ENCODE results near the gene METTL25.

METTL25 gene

GRCh38 chr12:82361461-82361915 is 3.2 kb downstream of the METTL25 start:
- peak; percentile 9 for DNase-seq (ENCODE audit: low read depth)
- TF ChIP-seq CTCF (IDR thresholded peaks at IDR 0.05; ENCODE audit: insufficient read depth, low read depth, low read length, missing control alignments) = no peak
- H3K4me3 ChIP-seq (ENCODE audit: low read depth, low read length) = no peak overlapping the region

GRCh38 chr12:82363990-82364389 is 5.7 kb downstream of the METTL25 start:
- TF ChIP-seq CTCF (IDR thresholded peaks at IDR 0.05; ENCODE audit: insufficient read depth, low read depth, low read length, missing control alignments) = no peak
- no peak overlapping the region for H3K4me3 ChIP-seq (ENCODE audit: low read depth, low read length)
- no peak for DNase-seq (ENCODE audit: low read depth)

- no peak for TF ChIP-seq CTCF (IDR thresholded peaks at IDR 0.05; ENCODE audit: insufficient read depth, low read depth, low read length, missing control alignments)
- H3K4me3 ChIP-seq (ENCODE audit: low read depth, low read length) = no peak overlapping the region
- DNase-seq (ENCODE audit: low read depth) = no peak
Measured at GRCh38 chr12:82366197-82366596, 7.9 kb downstream of the METTL25 start.

GRCh38 chr12:82375201-82375600 is 16.9 kb downstream of the METTL25 start:
- no peak for TF ChIP-seq CTCF (IDR thresholded peaks at IDR 0.05; ENCODE audit: insufficient read depth, low read depth, low read length, missing control alignments)
- no peak for DNase-seq (ENCODE audit: low read depth)
- H3K4me3 ChIP-seq (ENCODE audit: low read depth, low read length) = no peak overlapping the region

GRCh38 chr12:82378997-82379396 is 20.7 kb downstream of the METTL25 start:
- TF ChIP-seq CTCF (IDR thresholded peaks at IDR 0.05; ENCODE audit: insufficient read depth, low read depth, low read length, missing control alignments) = no peak
- H3K4me3 ChIP-seq (ENCODE audit: low read depth, low read length) = no peak overlapping the region
- no peak for DNase-seq (ENCODE audit: low read depth)

GRCh38 chr12:82383930-82384552 is 25.7 kb downstream of the METTL25 start:
- peak; percentile 23 for TF ChIP-seq CTCF (IDR thresholded peaks at IDR 0.05; ENCODE audit: insufficient read depth, low read depth, low read length, missing control alignments)
- peak; percentile 11 for DNase-seq (ENCODE audit: low read depth)
- H3K4me3 ChIP-seq (ENCODE audit: low read depth, low read length) = no peak overlapping the region

GRCh38 chr12:82398879-82399278 is 40.5 kb downstream of the METTL25 start:
- no peak for DNase-seq (ENCODE audit: low read depth)
- TF ChIP-seq CTCF (IDR thresholded peaks at IDR 0.05; ENCODE audit: insufficient read depth, low read depth, low read length, missing control alignments) = no peak
- H3K4me3 ChIP-seq (ENCODE audit: low read depth, low read length) = no peak overlapping the region
